ENCODE measurements around the gene PRKN. TPM values are rescaled to one million over a fixed set of nuclear protein-coding genes. Genes with fewer than 3 reads are reported as not detected.

PRKN gene
- total and polyA plus RNA-seq, 9 of the 15 experiments (the other 6 are each of a cell fraction or from before 2014, with no cell fraction given): 0.03 to 0.96 (median 0.15) TPM; not detected in 2

GRCh38 chr6:161590961-161591627, 1136.5 kb downstream of the PRKN start (continued):
- no peak for TF ChIP-seq HBP1 (CRISPR knock-in tag; IDR thresholded peaks at IDR 0.05)

GRCh38 chr6:161586887-161587286, 1140.7 kb downstream of the PRKN start:
- Histone ChIP-seq H3K79me2 (ENCODE audit: control insufficient read depth, insufficient read depth, low read length) (no peaks in the 10 kb centered on the region), H3K36me3 (ENCODE audit: control insufficient read depth, insufficient read depth, low read length) (no peaks in the 10 kb centered on the region), H3K9ac (ENCODE audit: insufficient read depth in 1 of 2, low read depth in 2 of 2, low read length in 2 of 2) (no peak overlapping the region), H3K27ac (ENCODE audit: extremely low read depth, low read depth, low read length) (no peak overlapping the region), H3K4me1 (replicated peaks in 1 of 2; ENCODE audit: control insufficient read depth in 2 of 2, insufficient read depth in 2 of 2, low read length in 2 of 2) (no peaks in the 10 kb centered on the region), H4K20me1 (replicated peaks; ENCODE audit: control insufficient read depth, insufficient read depth, low read length) (no peaks in the 10 kb centered on the region; the same call in 1 of the 2 replicates), H3K4me3 (no peak overlapping the region), H3K4me2 (ENCODE audit: insufficient read depth, low read length) (no peak overlapping the region), H3K27me3 (ENCODE audit: control insufficient read depth in 2 of 2, insufficient read depth in 2 of 2, low read length in 2 of 2) (peaks cover 0 to 4% of the 10 kb centered on the region in 2 experiments; a peak in 1 of 5 replicates), H3K9me1 (ENCODE audit: control insufficient read depth, insufficient read depth, low read length) (no peaks in the 10 kb centered on the region), H2AFZ (ENCODE audit: low read depth, low read length) (no peak overlapping the region), H3K9me3 (replicated peaks; ENCODE audit: control insufficient read depth, insufficient read depth, low read depth, low read length) (no peaks in the 10 kb centered on the region)
- ChIA-PET CTCF (ENCODE audit: low intra/inter-chr PET ratio) (no interaction called here), POLR2A (interaction anchor here (0.6 to 1.2 kb wide), 3 partner anchors 16 to 1920 kb away, joined by 3 read pairs; no protein-coding TSS in a partner anchor)
- in situ Hi-C loops (cut with MboI) (no loop called here), intact Hi-C loops (cut with micrococcal nuclease) (no loop called here)
- no TSS peak for BruUV-seq (replicated peaks)
- WGBS (ENCODE audit: insufficient coverage, low coverage, missing lambda C conversion rate): 0% methylated on average over 2 of the region's 2 CpGs
- ATAC-seq: no peak
- DNase-seq (ENCODE audit: extremely low read depth in 1 of 4, low spot score in 3 of 4): no peak
- FAIRE-seq: no peak
- TF ChIP-seq ZNF217 (CRISPR knock-in tag; IDR thresholded peaks at IDR 0.05): no peak
